ENCODE data around the gene WRAP53. TPM values are rescaled to one million over a fixed set of nuclear protein-coding genes. Genes with fewer than 3 reads are reported as not detected.

WRAP53 gene
- total RNA-seq, 4 donors from 2014 or later, result 1.1 to 3.3 (median 2.1) TPM

DNA sequence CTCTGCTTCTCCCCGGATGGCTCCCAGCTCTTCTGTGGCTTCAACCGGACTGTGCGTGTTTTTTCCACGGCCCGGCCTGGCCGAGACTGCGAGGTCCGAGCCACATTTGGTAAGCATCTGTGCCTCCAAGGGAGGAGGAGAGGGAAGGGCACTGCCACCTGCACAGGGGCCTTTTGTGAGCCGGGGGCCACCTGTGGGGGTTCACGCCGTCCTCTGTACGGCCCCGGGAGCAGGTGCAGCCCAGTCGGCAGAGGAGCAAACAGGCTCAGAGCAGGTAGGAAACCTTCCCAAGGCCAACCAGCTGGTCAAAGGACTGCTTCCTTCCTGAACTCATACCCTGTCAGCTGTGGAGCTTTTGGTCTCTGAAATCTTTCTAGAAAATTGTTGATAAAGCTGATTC lies 13.4 kb downstream of the WRAP53 start:
- TF ChIP-seq, protein P1, sequence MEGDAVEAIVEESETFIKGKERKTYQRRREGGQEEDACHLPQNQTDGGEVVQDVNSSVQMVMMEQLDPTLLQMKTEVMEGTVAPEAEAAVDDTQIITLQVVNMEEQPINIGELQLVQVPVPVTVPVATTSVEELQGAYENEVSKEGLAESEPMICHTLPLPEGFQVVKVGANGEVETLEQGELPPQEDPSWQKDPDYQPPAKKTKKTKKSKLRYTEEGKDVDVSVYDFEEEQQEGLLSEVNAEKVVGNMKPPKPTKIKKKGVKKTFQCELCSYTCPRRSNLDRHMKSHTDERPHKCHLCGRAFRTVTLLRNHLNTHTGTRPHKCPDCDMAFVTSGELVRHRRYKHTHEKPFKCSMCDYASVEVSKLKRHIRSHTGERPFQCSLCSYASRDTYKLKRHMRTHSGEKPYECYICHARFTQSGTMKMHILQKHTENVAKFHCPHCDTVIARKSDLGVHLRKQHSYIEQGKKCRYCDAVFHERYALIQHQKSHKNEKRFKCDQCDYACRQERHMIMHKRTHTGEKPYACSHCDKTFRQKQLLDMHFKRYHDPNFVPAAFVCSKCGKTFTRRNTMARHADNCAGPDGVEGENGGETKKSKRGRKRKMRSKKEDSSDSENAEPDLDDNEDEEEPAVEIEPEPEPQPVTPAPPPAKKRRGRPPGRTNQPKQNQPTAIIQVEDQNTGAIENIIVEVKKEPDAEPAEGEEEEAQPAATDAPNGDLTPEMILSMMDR (IDR thresholded peaks at IDR 0.05; ENCODE audit: low read depth), result no peak

DNA sequence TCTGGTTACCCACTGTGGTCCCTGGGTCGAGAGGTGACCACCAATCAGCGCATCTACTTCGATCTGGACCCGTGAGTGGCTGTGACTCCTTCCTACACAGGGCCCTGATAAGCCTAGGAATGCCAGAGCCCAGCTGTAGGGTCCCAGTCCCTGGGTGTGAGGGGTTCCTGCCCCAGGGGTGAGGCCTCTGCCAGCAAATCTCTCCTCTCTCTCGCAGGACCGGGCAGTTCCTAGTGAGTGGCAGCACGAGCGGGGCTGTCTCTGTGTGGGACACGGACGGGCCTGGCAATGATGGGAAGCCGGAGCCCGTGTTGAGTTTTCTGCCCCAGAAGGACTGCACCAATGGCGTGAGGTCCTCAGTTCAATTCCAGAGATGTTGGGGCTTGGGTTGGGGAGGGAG lies 14.5 kb downstream of the WRAP53 start:
- TF ChIP-seq, protein P1 (IDR thresholded peaks at IDR 0.05; ENCODE audit: low read depth), result no peak

DNA sequence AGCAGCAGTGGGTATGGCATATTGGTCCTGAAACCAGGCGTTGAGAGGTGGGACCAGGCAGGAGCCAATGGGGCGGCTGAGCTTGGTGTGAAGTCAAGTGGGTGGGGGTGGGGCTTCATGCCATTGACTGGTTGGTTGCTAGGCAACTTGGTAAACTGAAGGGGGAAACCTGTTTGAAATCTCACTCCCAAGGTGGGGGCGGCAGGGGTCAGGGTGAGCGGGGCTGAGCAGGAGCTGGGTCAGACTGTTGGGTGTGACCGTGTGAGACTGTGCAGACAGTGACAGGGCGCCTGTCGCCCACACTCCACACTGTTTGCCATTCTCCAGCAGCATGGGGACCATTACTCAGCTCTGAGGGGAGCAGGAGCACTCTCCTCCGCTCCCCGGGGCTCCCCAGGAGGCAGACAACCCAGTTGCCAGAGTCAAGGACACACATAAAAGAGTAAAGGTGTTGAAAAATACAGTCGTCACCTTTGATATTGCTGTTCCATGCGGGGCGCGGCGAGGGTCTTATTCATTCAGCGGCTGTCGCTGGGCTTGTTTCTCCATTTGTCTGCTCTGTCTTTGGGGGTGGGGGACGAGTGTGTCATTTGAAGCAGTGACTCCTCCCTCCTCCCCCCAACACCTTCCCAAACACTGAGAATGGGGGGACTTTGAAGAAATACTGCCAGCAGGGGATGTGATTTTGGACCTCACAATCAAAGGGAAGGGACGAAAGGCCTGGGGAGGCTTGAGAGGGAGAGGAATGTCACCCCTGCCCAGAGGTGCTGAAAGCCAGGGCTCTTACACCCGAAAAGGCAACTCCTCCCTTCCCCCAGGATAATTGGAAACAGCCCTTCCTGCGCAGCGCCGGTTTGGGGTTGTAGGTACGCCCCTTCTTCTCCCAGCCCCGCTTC lies 15.6 kb downstream of the WRAP53 start:
- TF ChIP-seq, protein P1 (IDR thresholded peaks at IDR 0.05; ENCODE audit: low read depth), result no peak

DNA sequence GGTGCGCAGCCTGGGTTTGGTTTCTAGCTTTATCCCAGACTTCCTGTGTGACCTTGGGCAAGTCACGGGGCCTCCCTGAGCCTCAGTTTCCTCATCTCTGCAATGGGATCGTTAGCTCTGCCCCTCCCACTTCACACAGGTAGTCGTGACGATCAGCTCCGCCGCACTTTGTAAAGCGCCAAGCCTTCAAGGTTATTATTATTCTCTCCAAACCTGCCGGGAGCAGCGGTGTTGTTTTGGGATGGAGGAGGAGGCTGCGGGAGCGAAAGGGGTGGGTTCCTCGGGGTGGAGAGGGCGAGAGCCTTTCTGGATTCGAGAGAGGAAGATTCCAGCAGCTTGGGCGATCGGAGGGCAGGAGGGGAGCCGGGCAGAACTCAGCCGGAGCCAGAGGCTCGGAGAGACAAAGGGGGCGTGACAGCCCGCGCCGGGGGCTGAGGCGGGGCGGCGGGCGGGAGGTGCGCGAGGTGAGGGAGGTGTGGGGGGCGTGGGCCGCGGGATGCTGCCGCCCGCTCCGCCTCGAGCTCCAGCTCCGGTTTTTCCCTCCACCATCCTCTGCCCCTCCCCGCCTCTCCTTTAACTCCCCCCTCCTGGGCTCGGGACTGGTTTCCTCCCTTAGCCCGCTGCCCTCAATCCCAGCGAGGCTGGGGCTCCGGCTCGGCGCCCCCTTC lies 16.5 kb downstream of the WRAP53 start, which contains the start of gene EFNB3:
EFNB3 (plus strand) TSS at position 602 of the 668 bp plus-strand sequence. CDS start 397 bp downstream, outside the sequence.
- TF ChIP-seq, protein P1 (IDR thresholded peaks at IDR 0.05; ENCODE audit: low read depth), result no peak

DNA sequence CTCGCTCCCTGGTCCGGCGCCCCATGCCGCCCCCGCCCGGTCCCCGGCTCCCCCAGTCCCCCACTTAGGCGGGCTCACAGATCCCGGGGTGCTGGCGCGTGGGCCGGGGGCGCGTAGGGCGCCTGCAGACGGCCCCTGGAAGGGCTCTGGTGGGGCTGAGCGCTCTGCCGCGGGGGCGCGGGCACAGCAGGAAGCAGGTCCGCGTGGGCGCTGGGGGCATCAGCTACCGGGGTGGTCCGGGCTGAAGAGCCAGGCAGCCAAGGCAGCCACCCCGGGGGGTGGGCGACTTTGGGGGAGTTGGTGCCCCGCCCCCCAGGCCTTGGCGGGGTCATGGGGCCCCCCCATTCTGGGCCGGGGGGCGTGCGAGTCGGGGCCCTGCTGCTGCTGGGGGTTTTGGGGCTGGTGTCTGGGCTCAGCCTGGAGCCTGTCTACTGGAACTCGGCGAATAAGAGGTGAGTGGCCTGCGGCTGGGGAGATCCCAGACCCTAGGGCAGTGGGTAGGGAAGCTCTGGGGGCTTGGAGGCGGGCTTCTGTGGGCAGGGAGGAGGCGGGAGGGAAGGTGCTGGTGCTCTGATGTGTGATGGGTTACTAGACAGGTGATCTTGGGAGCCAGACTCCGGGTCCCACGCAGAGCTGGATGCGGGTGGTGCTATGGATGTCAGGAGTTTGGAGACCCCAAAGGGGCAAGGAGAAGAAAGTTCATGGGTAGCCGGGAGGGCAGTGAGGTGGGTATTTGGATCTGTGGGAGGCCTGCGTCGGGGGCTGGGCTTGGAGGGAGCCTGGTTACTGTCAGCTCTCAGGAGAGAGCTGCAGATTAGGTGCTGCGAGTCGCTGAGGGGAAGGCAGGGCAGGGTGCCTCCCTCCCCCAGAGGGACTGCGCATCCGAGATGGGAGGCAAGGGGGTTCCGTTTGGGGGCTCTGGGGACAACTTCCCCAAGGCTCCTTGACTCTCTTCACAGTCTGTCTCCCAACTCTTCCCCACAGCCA lies 17.3 kb downstream of the WRAP53 start:
- TF ChIP-seq, protein P1 (IDR thresholded peaks at IDR 0.05; ENCODE audit: low read depth), result no peak

DNA sequence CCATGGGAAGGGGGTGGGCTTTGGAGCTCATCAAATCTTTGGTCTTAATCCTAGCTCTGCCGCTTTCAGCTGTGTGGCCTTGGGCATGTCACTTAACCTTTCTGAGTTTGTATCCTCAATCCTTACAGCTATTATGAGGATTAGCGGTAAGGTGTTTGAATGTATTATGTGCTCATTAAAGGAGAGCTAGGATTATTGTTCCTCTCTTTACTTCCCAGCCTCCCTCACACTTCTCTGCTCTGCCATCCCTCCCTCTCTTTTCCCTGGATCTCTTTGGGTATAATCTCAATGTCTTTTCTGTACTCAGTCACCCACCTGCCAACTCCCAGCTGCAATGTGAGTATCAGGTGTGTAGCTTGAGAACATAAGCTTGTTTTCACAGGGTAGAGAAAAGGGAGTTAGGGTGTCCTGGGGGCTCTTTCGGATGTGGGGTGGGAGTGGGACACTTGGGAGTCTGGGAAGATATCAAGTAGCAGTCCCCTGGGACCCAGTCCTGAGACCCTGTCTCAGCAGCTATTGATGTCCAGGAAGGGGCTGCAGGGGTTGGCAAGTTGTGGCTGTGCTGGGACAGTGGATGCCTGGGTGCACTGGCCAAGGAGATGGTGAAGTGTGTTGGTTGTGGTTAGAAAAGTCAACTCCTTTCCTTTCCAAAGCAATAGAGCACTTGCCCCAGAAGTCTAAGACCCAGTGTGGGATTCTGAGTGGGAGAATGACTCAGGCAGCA lies 18.5 kb downstream of the WRAP53 start:
- TF ChIP-seq, protein P1 (IDR thresholded peaks at IDR 0.05; ENCODE audit: low read depth), result no peak

All from subcutaneous adipose tissue (tissue), 4 donors.